ENCODE results near the gene RNF144A. TPM values are rescaled to one million over a fixed set of nuclear protein-coding genes. Genes with fewer than 3 reads are reported as not detected.

The RNF144A gene
- total and polyA plus RNA-seq, 7 donors: 2.4 to 15.6 (median 8.7) TPM

DNA sequence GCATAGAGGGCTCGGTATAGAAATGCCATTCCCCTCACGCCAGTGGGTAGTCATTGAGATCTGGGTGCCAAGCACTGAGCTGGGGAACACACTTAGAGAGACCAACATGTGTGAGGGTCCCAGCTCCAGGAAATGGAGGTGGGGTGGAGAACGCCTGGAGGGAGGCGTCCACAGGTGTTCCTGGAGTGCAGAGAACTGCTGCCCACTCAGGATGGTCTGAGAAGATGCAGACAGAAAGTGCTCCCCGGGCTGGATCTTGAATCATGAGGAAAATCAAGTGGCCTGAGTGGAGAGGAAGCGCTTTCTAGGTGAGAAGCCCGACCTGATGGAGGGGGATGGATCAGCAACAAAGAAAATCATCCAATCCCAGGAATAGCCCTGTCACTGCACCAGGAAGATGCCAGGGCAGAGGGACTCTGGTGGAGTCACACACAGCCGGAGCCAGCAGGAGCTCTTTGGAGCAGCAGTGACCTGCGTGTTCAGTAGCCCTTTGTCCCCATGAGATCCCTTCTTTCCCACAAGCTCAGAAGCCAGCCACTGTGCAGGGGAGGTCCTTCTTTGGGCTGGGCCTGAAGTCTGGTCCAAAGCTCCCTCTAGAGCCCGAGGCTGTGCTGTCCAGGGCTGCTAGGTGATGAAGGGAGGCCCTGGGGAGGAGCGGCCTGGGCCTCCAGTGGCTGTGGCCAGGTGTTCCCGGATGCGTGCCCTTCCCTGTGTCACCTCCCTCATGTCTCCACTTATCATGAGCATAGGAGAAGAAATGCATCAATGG is 112.3 kb downstream of the RNF144A start:
- peak in 1 of 4 donors; percentile 39 for ATAC-seq
- TF ChIP-seq, protein P1, sequence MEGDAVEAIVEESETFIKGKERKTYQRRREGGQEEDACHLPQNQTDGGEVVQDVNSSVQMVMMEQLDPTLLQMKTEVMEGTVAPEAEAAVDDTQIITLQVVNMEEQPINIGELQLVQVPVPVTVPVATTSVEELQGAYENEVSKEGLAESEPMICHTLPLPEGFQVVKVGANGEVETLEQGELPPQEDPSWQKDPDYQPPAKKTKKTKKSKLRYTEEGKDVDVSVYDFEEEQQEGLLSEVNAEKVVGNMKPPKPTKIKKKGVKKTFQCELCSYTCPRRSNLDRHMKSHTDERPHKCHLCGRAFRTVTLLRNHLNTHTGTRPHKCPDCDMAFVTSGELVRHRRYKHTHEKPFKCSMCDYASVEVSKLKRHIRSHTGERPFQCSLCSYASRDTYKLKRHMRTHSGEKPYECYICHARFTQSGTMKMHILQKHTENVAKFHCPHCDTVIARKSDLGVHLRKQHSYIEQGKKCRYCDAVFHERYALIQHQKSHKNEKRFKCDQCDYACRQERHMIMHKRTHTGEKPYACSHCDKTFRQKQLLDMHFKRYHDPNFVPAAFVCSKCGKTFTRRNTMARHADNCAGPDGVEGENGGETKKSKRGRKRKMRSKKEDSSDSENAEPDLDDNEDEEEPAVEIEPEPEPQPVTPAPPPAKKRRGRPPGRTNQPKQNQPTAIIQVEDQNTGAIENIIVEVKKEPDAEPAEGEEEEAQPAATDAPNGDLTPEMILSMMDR (IDR thresholded peaks at IDR 0.05): peak; percentile 9
- 74 to 85% (median 75%) methylated on average over 13 of the region's 13 CpGs for WGBS, 3 donors
- Histone ChIP-seq H3K27ac (no peak overlapping the region), H3K9me3 (no peaks in the 10 kb centered on the region), H3K4me3 (no peak overlapping the region), H3K27me3 (ENCODE audit: insufficient read depth in 3 of 3, low read length in 2 of 3) (no peaks in the 10 kb centered on the region), H3K4me1 (peaks cover 8% of the 10 kb centered on the region), H3K36me3 (ENCODE audit: insufficient read depth in 1 of 2, low read depth in 1 of 2) (peaks cover 0 to 10% of the 10 kb centered on the region in 2 donors)
- intact Hi-C loops (cut with DNase I): loop anchor here (2.0 to 5.0 kb wide), 3 partner anchors 15 to 117 kb away; partner anchors contain the start of gene RNF144A (in 1 of the 2)
- DNase-seq: no peak

DNA sequence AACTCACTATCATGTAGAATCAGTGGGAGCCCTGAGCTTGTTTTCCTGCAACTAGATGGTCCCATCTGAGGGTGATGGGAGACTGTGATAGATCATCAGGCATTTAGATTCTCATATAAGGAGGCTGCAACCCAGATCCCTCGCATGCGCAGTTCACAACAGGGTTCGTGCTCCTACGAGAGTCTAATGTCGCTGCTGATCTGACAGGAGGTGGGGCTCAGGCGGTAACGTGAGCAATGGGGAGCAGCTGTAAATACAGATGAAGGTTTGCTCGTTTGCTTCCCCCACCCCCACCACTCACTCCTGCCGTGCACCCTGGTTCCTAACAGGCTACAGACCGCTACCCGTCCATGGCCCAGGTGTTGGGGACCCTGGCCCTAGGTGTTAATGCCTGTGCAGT is 113.6 kb downstream of the RNF144A start:
- Histone ChIP-seq H3K4me1 (peaks cover 8% of the 10 kb centered on the region), H3K4me3 (no peak overlapping the region), H3K36me3 (ENCODE audit: insufficient read depth in 1 of 2, low read depth in 1 of 2) (peaks cover 0 to 7% of the 10 kb centered on the region in 2 donors), H3K9me3 (no peaks in the 10 kb centered on the region), H3K27ac (peak overlapping the region; percentile 67), H3K27me3 (ENCODE audit: insufficient read depth in 3 of 3, low read length in 2 of 3) (no peaks in the 10 kb centered on the region)
- intact Hi-C loops (cut with DNase I): loop anchor here in 1 of 2 donors (2.0 to 5.0 kb wide), 2 partner anchors 16 to 114 kb away; partner anchors contain the start of gene RNF144A
- TF ChIP-seq, protein P1 (IDR thresholded peaks at IDR 0.05): no peak
- no peak for DNase-seq
- ATAC-seq: no peak
- WGBS, 3 donors: 86 to 93% (median 89%) methylated on average over 11 of the region's 11 CpGs

DNA sequence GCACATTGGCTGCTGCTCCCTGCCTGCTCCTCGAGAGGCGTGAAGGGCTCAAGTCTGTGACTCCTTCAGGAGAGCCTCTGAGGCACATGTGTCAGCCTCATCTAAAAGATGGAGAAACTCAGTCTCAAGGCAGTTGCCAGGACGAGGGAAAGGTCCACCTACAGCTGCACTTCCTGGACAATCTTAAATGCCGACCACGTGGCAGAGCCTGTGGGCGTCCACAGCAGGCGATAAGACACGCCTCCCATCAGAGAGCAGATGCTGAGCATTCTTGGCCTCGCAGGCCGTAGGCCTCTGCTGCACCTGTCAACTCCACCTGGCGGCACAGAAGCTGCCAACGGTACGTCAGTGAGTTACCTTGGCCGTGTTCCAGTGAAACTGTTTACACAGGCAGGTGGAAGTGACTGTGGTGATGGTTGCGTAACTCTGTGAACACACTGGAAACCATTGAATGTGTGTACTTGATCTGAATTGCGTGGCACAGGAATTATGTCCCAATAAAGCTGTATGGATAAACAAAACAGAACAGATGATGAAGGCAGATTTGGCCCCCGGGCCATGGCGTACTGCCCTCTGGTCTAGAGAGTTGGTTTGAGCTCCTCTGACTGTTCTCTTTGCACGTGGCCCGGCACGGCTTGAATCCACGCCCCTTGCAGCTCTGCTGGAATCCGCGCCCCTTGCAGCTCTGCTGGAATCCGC is 114.5 kb downstream of the RNF144A start:
- H3K4me3 ChIP-seq: no peak overlapping the region
- H3K27ac ChIP-seq: peak overlapping the region; percentile 67
- ATAC-seq: peak; percentile 82 to 95 (median 86)
- H3K36me3 ChIP-seq (ENCODE audit: insufficient read depth in 1 of 2, low read depth in 1 of 2): peaks cover 0 to 9% of the 10 kb centered on the region in 2 donors
- no peaks in the 10 kb centered on the region for H3K27me3 ChIP-seq (ENCODE audit: insufficient read depth in 3 of 3, low read length in 2 of 3)
- 29 to 47% (median 38%) methylated on average over 24 to 25 of the region's 25 CpGs for WGBS, 3 donors
- TF ChIP-seq, protein P1 (IDR thresholded peaks at IDR 0.05): no peak
- intact Hi-C loops (cut with DNase I): loop anchor here in 1 of 2 donors (2.0 to 5.0 kb wide), 2 partner anchors 17 to 114 kb away; partner anchors contain the start of gene RNF144A
- peaks cover 8% of the 10 kb centered on the region for H3K4me1 ChIP-seq
- peak; percentile 52 to 79 for DNase-seq
- no peaks in the 10 kb centered on the region for H3K9me3 ChIP-seq

DNA sequence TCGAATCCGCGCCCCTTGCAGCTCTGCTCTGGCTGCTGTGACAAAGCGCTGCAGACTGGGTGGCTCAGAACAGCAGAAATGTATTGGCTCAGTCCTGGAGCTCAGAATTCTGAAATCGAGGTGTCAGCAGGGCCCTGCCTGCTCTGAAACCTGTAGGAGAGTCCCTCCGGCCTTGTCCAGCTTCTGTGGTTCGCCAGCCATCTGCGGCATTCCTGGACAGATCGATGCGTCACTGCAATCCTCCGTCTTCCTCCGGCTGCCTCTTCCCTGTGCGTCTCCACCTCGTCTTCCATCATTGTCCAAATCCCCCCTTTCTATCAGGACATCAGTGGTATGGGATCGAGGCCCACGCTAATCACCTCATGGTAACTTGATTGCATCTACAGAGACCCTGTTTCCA is 115.2 kb downstream of the RNF144A start:
- intact Hi-C loops (cut with DNase I): loop anchor here in 1 of 2 donors (5.0 kb wide), 1 partner anchor 115 kb away; the partner anchor contains the start of gene RNF144A
- 96 to 99% (median 96%) methylated on average over 16 of the region's 16 CpGs for WGBS, 3 donors
- H3K27me3 ChIP-seq (ENCODE audit: insufficient read depth in 3 of 3, low read length in 2 of 3): no peaks in the 10 kb centered on the region
- peak overlapping the region; percentile 67 for H3K27ac ChIP-seq
- no peaks in the 10 kb centered on the region for H3K9me3 ChIP-seq
- H3K4me1 ChIP-seq: peaks cover 8% of the 10 kb centered on the region
- no peak overlapping the region for H3K4me3 ChIP-seq
- no peak for DNase-seq
- peaks cover 0 to 16% of the 10 kb centered on the region in 2 donors for H3K36me3 ChIP-seq (ENCODE audit: insufficient read depth in 1 of 2, low read depth in 1 of 2)
- no peak for ATAC-seq
- TF ChIP-seq, protein P1 (IDR thresholded peaks at IDR 0.05): no peak

Measured in psoas muscle (tissue), 8 donors.